Ascending aorta (tissue), 2 donors: ENCODE measurements around the gene SEC14L6. TPM values are rescaled to one million over a fixed set of nuclear protein-coding genes. Genes with fewer than 3 reads are reported as not detected.

Source experiments
- DNase-seq, 2 donors: peaks; one replicate each; pipeline ENCODE4 v3.0.0-alpha.2; 2019; ENCODE audit warnings: low spot score in 2 of 2
- H3K27ac ChIP-seq, 2 donors: fragments of 200-600 bp; sonication (generic); one replicate each; pipeline ENCODE4 v1.5.1; 2016 to 2017; ENCODE audit warnings: mild to moderate bottlenecking in 1 of 2
- H3K27me3 ChIP-seq: fragments of 200-600 bp; sonication (generic); one replicate; pipeline ENCODE4 v1.5.1; 2017
- H3K36me3 ChIP-seq, 2 donors: fragments of 200-600 bp; sonication (generic); one replicate each; pipeline ENCODE4 v1.5.1; 2016
- H3K4me1 ChIP-seq, 2 donors: fragments of 200-600 bp; sonication (generic); one replicate each; pipeline ENCODE4 v1.5.1; 2016 to 2017; ENCODE audit warnings: mild to moderate bottlenecking in 1 of 2
- H3K4me3 ChIP-seq, 2 donors: fragments of 200-600 bp; sonication (generic); one replicate each; pipeline ENCODE4 v1.5.1; 2016 to 2017; ENCODE audit warnings: mild to moderate bottlenecking in 1 of 2
- H3K9me3 ChIP-seq, 2 donors: fragments of 200-600 bp; sonication (generic); one replicate each; pipeline ENCODE4 v1.5.1; 2016
- intact Hi-C: fragments of 100-400 bp; cut with DNase I; formaldehyde crosslinking; loops from one replicate; pipeline ENCODE4 v1.15.1; 2023
- total RNA-seq: library from RNA; depleted of rRNA; stranded (reverse); fragments of >200 nt; gene quantifications from one replicate; pipeline ENCODE4 v1.1.0, GENCODE V29; 2016
- TF ChIP-seq, protein P1 (sequence below), 3 experiments: fragments of 200-600 bp in 2 of 3; fragments of 450-650 bp in 1 of 3; sonication (generic) in 2 of 3; IDR thresholded peaks; one replicate each; pipeline ENCODE4 v1.5.1; 2016 to 2019; ENCODE audit warnings: antibody characterized with exemption in 3 of 3, mild to moderate bottlenecking in 1 of 3, moderate library complexity in 1 of 3

SEC14L6 gene
- total RNA-seq, 1 donor from 2014 or later, result not detected

- Histone ChIP-seq H3K27ac (no peak overlapping the region), H3K4me1 (peaks cover 0 to 4% of the 10 kb centered on the region in 2 donors), H3K4me3 (no peak overlapping the region), H3K36me3 (no peaks in the 10 kb centered on the region), H3K27me3 (no peaks in the 10 kb centered on the region), H3K9me3 (no peaks in the 10 kb centered on the region)
- TF ChIP-seq, protein P1, sequence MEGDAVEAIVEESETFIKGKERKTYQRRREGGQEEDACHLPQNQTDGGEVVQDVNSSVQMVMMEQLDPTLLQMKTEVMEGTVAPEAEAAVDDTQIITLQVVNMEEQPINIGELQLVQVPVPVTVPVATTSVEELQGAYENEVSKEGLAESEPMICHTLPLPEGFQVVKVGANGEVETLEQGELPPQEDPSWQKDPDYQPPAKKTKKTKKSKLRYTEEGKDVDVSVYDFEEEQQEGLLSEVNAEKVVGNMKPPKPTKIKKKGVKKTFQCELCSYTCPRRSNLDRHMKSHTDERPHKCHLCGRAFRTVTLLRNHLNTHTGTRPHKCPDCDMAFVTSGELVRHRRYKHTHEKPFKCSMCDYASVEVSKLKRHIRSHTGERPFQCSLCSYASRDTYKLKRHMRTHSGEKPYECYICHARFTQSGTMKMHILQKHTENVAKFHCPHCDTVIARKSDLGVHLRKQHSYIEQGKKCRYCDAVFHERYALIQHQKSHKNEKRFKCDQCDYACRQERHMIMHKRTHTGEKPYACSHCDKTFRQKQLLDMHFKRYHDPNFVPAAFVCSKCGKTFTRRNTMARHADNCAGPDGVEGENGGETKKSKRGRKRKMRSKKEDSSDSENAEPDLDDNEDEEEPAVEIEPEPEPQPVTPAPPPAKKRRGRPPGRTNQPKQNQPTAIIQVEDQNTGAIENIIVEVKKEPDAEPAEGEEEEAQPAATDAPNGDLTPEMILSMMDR (IDR thresholded peaks at IDR 0.05), result no peak
- DNase-seq, result no peak
- intact Hi-C loops, result no loop called here
These were observed 9.3 kb downstream of the SEC14L6 start for GRCh38 chr22:30537083-30537731.

DNA sequence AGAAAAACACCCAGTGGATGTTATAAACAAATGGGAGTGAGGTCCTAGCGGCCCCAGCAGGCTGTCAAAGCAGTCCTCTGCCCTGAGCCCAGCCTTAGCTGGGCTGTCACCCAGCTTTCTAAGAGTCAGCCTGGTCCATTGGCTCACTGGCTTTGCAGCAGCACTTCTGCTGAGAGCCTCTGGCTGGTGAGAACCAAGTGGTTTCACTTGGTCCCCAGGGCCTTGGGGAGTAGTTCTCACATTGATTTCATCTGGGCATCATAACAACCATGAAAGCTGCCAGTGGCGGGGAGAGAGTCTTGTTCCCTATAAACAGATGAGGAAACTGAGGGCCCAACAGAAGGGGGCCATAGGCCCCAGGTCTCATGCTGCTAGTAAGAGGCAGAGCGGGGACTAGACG, 11.4 kb downstream of the SEC14L6 start:
- DNase-seq, result no peak
- no peaks in the 10 kb centered on the region for H3K27me3 ChIP-seq
- H3K36me3 ChIP-seq, result no peaks in the 10 kb centered on the region
- TF ChIP-seq, protein P1 (IDR thresholded peaks at IDR 0.05), result no peak
- no peaks in the 10 kb centered on the region for H3K9me3 ChIP-seq
- no peak overlapping the region for H3K4me3 ChIP-seq
- H3K4me1 ChIP-seq, result no peaks in the 10 kb centered on the region
- H3K27ac ChIP-seq, result no peak overlapping the region
- intact Hi-C loops, result no loop called here

- intact Hi-C loops, result no loop called here
- no peaks in the 10 kb centered on the region for H3K36me3 ChIP-seq
- no peak for DNase-seq
These were observed 14.6 kb downstream of the SEC14L6 start for GRCh38 chr22:30531651-30532608.

DNA sequence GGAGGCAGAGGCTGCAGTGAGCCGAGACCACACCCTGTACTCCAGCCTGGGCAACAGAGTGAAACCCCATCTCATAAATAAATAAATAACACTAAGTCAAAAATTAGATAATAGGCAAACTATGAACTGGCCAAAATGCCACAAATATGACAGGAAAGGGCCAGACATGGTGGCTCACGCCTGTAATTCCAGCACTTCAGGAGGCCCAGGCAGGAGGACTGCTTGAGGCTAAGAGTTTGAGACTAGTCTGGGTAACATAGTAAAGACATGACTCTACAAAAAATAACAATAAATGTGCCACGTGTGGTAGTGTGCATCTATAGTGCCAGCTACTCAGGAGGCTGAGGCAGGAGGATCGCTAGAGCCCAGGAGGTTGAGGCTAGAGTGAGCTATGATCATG, 19.9 kb downstream of the SEC14L6 start:
- no peaks in the 10 kb centered on the region for H3K27me3 ChIP-seq
- no peaks in the 10 kb centered on the region for H3K36me3 ChIP-seq
- TF ChIP-seq, protein P1 (IDR thresholded peaks at IDR 0.05), result no peak
- no peak overlapping the region for H3K27ac ChIP-seq
- DNase-seq, result no peak
- no peaks in the 10 kb centered on the region for H3K4me1 ChIP-seq
- H3K9me3 ChIP-seq, result no peaks in the 10 kb centered on the region
- H3K4me3 ChIP-seq, result no peak overlapping the region
- intact Hi-C loops, result no loop called here

More at GRCh38 chr22:30531651-30532608, 14.6 kb downstream of the SEC14L6 start:
- Histone ChIP-seq H3K27me3 (no peaks in the 10 kb centered on the region), H3K27ac (no peak overlapping the region), H3K4me3 (no peak overlapping the region), H3K9me3 (no peaks in the 10 kb centered on the region), H3K4me1 (no peaks in the 10 kb centered on the region)
- TF ChIP-seq, protein P1 (IDR thresholded peaks at IDR 0.05), result no peak

DNA sequence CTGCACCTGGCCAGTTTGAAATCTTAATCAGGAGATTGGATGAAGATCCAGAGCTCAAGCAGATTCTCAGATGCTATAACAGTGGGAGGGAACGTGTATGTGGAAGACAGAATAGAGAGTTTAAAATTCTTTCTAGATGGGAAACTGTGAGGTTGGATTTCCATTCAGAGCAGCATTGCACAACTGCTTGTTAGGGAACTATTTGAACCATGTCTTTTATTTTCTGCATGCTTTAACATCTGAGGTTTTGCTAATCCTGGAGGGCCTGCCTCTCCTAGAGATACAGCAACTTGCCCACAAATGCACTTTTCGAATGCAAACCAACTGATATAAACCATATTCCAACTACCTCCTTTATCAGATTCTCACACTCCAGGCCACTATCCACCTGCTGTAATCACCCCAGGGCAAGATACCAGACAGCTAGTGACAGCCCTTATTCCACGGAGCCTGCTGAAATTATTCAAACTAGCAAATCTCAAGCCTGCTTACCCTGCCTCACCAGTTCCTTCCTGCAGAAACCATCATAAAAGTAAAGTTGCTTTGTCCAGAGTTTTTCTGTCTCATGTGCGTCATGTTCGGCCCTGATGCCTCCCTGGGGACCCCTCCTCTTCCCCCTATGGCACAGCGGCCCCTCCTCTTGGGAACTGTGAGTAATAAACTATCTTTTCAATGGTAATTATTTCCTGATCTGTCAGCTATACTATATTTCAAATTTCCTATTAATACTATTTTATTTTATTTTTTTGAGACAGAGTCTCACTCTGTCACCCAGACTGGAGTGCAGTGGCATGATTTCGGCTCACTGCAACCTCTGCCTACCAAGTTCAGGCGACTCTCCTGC, 22.7 kb downstream of the SEC14L6 start:
- H3K36me3 ChIP-seq, result no peaks in the 10 kb centered on the region
- TF ChIP-seq, protein P1 (IDR thresholded peaks at IDR 0.05), result no peak
- intact Hi-C loops, result no loop called here
- no peaks in the 10 kb centered on the region for H3K27me3 ChIP-seq
- H3K9me3 ChIP-seq, result no peaks in the 10 kb centered on the region
- no peak overlapping the region for H3K27ac ChIP-seq
- no peak overlapping the region for H3K4me3 ChIP-seq
- no peaks in the 10 kb centered on the region for H3K4me1 ChIP-seq
- no peak for DNase-seq
